Activated gamma-delta T cell treated with Interleukin-2 at 50 U/mL for 16 hours (primary cell): Measurements from ENCODE around the gene MARF1.
A peak's percentile ranks its signal among the peaks of the same experiment; 100 is the strongest.
"Not testable (repeated sequence)": the region's sequence is repeated elsewhere in the genome, so short reads cannot be mapped to it uniquely, and the experiment has no call there.

Experiments used
- DNase-seq: peaks from one replicate; pipeline ENCODE4 v3.0.0-alpha.2; 2020

Gene MARF1

DNA sequence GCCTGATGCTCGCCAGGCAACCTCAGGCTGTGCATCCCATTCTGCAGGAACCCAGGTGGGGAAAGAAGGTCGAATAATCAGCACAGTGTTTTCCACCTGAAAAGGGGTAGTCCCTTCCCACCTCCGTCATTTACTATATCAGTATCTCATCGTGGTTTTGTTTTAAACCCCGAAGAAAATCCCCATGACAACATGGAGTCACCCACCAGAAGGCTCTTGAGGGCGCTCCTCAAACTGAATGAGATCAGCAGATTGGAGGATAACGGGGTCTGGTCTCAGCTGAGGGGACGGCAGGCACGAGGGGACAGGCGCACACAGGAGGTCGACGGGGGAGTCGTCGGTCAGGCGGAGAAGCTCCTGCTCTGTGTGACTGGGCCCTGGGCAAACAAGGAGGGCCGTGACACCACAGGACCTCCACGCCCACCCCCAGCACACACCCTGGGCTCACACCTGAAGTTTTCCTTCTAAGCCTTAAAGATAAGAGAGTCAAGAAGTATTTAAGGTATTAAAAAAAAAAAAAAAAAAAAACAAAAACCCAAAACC lies 44.2 kb downstream of the MARF1 start:
- DNase-seq: no peak

DNA sequence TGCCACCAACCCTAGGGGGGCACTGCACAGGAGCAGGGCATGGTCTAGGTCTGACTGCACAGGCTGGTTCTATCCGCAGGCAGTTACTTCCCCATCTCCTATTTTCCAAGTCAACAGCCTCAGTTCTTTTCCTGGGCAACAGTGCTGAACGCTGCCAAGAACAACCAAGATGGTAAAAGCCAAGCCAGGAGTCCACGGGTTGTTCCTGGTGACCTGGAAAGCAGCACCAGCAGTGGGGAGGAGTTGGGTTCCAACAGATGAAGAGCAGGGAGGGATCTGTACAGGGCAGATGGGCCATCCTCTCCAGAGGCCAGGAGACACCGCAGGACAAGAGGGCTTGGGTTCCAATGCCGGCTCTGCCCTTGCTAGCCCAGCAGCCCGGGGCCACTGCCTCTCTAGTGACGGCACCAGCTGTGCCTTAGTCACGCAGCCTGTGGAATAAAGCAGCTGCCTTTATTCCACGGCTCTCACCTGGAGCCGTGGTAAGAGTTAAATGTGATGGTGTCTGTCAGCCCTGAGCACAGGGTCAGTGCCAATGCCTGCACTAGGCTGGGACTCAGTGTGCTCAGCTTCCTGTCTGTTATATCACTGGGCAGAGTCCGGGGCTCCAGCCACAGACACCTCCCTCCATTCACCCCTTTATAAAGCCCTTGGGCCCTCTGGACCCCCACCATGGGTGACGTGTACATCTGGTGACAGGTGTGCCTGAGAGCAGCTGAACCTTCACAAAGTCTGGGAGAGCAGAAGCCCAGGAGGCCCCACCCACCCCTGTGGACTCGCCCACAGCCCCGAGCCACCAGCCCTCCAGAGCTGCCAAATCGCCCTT lies 44.9 kb downstream of the MARF1 start:
- no peak for DNase-seq

DNA sequence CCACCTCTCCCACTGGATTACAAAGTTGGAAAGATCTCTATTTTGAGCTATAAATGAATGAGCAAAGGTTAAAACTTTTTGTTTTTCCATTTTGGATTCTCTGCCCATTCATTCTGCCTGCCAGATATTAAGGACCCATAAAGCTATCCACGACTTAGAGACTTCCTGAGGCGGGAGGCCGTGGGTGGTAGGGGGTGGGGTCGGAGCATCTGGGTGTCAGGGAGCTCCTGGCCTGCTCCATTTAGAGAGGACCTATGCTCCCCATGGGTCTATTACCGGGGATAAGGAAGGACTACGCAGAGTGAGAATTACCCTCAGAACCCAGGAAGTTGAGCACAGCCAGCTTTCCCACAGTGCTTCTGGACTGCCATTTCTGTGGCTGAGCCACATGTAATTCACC lies 45.8 kb downstream of the MARF1 start:
- DNase-seq: no peak

DNA sequence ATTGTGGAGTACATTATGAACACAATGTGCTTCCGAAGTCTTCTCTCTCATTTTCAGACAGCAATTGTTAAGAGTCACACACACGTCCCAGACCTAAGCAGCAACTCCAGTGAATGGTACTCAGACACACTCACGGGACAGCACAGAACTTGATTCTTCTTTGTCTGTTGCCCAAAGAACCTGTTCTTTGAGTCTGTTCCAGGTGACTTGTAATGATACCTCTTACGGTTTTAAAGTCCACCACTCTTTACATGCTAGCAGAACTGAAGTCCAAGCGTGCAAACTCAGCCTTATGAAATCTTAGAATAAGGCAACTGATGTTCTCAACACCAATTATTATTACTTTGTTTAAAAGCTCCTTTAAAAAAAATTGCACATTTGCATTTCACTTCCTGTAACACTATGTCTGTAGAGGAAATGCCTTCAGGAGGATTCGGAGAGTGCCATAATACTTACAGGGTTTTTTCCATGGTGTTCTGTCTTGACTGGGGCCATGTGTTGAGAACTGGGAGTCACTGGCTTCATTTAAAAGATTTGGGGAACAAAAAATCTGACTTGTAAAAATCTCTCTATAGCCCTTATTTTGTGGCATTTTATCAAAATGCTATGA lies 48.1 kb downstream of the MARF1 start:
- DNase-seq: no peak

DNA sequence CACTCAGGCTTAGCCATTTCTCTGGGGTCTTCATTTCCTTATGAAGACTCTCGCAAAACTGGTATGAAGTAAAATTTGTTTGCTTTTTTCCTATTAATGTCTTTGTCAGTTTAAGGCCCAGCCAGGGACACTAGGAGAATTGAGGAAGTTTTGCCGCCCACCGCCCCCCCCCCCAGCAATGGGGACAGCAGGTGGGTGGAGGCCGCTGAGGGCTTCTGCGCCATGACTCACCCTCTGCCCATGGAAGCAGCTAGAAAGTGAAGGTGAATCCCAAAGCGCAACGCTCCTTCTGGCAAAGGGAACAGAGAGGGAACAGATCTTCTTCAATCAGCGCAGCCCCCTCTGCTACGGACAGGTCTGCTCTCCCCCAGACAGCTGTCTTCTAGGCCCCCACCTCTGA lies 49.7 kb downstream of the MARF1 start:
- no peak for DNase-seq

DNA sequence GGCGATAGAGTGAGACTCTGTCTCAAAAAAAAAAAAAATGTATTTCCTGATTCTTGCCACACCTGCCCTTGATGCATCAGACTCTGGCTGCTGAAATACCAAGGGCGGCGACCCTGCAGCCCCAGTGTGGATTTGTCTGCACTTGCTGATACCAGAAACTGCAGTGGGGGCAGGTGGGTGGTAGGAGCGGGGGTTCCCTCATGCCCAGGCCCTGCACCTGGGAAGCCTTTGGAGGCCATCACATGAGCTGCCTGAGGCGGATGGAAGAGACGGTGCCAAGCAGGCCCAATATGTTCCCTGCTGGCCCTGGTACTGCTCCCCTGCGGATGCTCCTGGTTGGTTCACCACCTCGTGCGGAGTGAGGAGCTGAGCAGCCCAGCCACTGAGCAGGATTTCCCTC lies 50.6 kb downstream of the MARF1 start:
- DNase-seq: peak; percentile 59

DNA sequence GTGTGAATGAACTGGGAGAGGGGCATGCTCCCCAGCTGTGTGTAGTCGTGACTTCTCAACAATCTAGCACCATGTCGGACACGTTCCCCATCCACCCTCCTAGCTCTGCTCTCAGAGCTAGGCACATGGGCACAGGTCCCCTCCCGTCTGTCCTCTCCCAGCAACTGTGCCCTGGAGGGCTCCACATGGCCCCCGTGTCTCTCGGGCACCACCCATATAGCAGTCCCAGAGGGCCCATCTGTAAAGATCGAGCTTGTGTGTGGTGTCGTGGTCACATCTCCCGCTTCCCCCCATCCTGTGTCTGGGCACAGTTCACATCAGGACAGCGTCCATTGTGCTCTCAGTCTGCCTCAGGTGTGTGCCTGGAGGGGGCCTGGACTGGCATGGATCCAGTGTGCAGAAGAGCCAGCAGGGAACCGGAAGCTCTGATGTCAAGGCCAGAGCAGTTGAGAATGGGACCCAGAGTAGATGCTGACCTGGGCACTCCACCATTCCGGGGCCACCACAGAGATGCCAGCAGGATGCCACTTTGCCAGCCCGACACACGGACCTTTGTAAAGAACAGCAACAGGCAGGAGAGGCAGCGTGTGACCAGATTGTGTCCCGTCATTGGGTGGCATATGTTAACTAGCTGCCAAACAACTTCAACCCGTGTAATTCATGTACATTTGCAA lies 55.7 kb downstream of the MARF1 start:
- no peak for DNase-seq

DNA sequence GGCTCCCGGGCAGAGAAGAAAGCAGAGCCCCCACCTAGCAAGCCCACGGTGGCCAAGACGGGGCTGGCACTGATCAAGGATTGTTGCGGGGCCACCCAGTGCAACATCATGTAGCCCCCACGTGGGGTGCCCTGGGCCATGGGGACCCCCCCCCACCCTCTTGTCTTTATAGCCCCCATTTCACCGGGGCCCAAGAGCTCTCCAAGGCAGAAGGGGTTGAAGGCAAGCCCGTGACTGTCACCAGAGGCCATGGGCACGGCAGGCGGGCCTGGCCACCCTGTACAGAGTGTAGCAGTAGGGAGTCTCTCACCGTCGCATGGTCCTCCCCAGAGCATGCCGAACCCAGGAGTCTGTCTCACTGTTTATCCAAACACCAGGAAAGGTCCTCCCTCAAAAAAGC lies 56.2 kb downstream of the MARF1 start:
- no peak for DNase-seq

DNA sequence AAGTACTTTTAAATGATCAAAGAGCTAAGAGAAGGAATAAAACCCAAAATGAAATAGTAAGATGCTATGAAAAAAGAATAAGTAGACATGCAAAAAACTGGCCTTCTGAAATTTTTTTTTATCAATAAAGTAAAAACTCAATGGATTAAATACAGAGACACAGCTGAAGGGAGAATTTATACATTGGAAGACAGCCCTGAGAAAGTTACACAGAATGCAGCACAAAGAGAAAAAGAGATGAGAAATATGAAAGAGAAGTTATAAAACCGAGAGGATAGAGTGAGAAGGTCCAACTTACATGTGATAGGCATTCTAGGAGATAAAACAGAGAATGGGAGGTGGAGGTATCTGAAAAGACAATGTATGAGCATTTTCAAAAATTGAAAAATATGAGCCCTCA lies 57.0 kb downstream of the MARF1 start:
- DNase-seq: no peak

DNA sequence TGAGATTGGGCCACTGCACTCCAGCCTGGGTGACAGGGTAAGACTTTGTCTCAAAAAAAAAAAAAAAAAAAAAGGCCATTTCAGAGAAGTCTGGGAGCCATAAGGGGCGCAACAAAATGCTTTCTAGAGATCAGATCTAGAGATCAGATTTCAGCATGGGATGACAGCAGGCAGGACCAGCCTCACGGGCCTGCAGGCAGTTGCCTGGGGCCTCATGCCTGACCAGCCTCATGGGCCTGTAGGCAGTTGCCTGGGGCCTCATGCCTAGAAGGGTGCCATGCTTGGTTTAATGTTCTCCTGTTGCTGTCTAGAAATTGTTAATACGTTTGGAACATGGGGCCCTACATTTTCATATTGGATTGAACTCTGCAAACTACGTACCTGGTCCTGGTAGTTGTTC lies 59.4 kb downstream of the MARF1 start:
- DNase-seq: no peak

DNA sequence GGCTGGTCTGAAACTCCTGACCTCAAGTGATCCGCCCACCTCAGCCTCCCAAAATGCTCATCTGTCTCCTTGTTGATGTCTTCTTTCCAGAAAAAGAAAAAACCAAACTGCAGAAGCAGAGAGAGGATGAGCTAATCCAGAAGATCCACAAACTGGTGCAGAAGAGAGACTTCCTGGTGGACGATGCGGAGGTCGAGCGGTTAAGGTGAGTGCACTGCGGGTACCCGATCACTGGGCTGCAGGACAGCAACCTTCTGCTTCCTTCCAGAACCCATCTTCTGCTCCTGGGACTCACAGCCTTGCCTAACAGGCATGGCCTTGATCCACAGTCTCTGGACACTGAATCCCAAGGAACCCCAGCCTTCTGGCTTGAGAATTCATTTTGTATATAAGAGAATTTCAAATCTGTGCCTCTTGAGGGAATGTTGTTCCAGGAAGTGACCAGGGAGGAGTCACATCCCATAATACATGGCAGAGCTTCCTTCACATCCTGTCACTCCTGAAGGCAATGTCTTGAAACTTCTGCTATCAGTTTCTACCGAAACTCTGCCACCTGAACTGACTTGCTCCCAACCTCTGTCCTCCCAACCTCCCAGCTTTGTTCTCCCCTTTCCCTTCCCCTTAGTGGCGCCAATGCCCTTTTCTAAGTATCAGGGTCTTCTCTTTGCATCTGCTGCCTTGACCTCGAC lies 61.7 kb downstream of the MARF1 start:
- DNase-seq: no peak

DNA sequence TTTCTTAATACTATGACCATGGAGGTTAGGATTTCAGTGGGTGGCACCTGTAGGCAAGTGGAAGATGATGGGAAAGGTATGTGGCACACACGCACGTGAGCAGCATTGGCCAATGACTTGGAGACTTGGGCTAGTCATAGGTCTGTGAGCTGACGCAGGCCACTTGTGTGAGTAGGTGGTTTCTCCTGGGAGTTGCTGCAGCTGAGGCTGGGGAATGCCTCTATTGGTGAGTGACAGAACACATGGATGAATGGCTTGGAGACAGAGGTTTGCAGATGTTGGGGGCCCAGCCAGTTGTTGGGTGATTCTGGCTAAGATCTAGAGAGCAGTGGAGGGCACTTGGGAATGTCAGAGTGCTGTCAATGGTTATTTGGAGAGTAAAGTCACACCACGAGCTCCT lies 64.1 kb downstream of the MARF1 start:
- DNase-seq: no peak

DNA sequence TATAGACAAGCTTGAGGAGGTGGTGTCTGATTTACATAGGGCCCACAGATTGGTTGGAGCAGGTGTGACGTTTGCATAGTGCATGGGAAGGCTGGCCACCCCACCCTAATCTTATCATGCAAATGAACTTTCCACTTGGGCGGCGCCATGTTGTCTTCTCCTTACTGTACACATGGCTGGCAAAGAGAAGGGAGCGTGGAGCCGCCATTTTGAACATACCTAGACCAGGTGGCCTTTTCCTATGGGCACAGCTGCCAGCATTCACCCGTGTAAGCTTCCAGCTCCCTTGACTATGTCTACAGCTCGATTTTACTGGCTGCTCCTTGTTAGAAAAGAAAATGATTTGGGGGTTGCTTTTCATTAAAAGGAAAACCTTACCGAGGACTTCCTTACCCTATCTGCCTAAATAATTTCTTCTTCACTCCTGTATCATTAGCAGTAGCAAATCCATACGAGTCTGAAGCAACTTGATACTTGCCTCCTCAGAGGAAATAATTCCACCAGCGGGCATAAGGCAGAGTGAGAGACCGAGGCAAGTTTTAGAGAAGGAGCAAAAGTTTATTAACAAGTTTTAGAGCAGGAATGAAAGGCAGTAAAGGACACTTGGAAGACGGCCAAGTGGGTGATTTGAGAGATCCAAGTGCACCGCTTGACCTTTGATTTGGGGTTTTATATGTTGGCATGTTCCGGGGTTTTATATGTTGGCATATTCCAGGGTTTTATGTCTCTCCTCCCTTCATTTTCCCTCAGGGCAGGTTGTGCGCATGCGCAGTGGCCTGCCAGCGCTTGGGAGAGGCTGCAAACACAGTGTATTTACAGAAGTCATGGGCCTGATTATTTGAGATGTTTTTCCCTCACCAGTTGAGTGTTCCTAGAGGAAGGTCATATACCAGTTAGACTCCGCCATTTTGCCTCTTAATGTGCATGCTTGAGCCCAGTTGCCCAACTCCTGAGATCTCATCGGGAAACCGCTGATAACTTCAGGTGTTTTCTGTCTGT lies 65.7 kb downstream of the MARF1 start:
- DNase-seq: no peak

DNA sequence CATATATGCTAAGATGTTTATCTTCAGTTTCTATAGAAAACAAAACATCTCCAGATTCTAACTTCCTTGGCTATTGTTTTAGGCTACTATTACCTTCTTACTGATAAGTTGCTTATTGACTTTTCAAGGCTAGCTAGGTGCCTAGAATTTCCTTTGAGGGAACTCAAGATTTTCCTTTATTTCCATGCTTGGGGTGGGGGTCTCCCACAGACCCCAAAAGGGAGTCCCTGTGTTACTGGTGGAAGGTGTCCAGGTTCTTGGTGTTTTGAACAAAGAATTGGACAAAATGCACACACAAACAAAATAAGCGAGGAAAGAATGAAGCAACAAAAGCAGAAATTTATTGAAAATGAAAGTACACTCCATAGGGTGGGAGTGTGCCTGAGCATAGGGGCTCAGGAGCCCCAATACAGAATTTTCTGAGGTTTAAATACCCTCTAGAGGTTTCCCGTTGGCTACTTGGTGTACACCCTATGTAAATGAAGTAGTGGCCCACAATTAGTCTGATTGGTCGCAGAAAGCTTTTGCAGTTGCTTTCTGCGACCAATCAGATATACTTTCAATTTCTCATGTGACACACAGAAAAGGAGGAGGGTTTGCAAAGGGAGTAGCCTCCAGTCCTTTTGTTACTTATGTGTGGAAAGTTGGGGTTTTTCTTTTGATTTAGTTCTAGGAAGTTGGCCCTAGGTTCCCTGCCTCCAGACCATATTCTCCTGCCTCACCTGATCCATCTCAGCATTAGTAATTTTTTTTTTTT lies 67.5 kb downstream of the MARF1 start:
- DNase-seq: no peak

DNA sequence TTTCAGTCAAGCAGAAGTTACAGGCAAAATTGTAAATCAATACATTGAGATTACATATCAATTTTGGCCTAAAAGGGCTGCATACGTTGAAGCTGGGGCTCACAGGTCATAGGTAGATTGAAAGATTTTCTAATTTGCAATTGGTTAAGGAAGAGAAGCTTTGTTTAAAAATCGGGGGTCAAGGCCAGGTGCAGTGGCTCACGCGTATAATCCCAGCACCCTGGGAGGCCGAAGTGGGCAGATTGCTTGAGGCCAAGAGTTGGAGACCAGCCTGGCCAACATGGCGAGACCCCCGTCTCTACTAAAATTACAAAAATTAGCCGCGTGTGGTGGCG lies 68.4 kb downstream of the MARF1 start:
- no peak for DNase-seq

DNA sequence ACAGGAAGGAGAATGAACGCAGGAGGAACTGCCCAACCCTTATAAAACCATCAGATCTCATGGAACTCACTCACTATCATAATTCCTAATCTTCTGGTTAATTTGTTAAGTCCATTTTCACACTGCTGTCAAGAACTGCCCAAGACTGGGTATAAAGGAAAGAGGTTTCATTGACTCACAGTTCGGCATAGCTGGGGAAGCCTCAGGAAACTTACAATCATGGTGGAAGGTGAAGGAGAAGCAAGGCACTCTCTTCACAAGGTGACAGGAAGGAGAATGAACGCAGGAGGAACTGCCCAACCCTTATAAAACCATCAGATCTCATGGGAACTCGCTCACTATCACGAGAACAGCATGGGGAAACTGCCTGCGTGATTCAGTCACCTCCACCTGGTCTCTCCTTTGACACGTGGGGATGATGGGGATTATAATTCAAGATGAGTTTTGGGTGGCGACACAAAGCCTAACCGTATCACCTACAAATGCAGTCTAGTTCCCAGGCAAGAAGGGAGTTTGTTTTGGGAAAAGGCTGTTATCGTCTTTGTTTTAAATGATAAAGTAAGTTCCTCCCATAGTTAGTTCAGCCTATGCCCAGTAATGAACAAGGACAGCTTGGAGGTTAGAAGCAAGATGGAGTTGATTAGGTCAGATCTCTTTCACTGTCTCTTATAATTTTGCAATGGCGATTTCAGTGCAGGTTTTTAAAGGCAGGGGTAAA lies 68.9 kb downstream of the MARF1 start:
- DNase-seq: not testable (repeated sequence)

DNA sequence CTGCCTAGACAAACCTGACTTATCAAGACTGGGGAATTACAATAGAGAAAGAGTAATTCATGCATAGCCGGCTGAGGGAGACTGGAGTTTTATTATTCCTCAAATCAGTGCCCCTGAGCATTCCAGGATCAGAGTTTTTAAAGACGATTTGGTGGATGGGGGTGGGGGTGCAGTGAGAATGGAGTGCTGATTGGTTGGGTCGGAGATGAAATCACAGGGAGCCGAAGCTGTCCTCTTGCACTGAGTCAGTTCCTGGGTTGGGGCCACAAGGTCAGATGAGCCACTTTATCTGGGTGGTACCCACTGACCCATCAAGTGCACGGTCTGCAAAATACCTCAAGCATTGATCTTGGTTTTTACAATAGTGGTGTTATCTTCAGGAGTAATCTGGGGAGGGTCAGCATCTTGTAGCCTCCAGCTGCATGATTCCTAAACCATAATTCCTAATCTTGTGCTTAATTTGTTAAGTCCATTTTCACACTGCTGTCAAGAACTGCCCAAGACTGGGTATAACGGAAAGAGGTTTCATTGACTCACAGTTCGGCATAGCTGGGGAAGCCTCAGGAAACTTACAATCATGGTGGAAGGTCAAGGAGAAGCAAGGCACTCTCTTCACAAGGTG lies 69.6 kb downstream of the MARF1 start:
- no peak for DNase-seq

DNA sequence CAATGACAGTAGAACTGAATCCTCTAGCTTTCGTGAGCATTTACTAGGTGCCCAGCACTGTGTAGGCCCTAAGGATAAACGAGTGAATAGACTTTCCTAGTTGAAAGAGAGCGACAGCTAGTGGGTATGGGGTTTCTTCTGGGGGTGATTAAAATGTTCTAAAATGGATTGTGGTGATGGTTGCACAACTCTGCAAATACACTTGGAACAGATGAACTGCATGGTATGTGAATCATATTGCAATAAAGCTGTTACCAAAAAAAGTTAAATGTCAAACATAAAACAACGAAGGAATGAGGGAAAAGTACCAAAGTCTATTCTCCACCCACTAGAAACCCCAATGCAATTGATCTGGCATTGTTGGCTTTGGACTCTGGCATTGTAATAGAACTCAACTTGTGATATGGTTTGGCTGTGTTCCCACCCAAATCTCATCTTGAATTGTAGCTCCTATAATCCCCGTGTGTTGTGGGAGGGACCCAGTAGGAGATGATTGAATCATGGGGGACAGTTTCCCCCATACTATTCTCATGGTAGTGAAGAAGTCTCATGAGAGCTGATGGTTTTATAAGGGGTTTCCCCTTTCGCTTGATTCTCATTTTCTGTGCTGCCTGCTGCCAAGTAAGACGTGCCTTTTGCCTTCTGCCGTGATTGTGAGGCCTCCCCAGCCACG lies 70.5 kb downstream of the MARF1 start:
- no peak for DNase-seq

DNA sequence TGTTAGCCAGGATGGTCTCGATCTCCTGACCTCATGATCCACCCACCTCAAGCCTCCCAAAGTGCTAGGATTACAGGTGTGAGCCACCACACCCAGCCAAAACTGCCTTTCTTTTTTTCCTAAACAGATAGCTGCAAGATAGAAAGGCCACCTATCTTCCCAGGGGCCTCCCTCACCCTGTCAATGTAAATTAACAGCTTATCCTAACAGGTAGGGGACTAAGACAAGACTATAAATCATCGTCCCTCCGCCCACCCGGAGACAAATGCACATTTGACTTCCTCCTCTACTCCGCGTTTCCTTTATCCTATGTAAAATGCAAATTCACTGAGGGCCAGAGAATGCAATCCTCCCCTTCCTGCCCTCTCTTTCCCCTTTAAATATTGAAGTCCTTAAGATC lies 71.4 kb downstream of the MARF1 start:
- no peak for DNase-seq

DNA sequence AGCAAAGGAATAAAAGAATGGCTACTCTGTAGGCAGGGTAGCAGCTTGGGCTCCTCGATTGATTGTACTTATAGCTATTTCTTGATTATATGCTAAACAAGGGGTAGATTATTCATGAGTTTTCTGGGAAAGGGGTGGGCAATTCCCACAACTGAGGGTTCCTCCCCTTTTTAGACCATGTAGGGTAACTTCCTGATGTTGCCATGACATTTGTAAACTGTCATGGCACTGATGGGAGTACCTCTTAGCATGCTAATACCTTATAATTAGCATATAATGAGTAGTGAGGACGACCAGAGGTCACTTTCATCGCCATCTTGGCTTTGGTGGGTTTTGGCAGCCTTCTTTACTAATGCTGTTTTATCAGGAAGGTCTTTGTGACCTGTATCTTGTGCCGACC lies 72.3 kb downstream of the MARF1 start:
- DNase-seq: not testable (repeated sequence)
